HepG2 (cell line): Measurements from ENCODE around the gene OTX1. TPM values are rescaled to one million over a fixed set of nuclear protein-coding genes. Genes with fewer than 3 reads are reported as not detected.

Experiments used
- ATAC-seq: fragments of 200-7000 bp; cut with Tn5 transposase; 3 replicates; pipeline ENCODE4 v1.9.1; 2020; ENCODE audit warnings: mild to moderate bottlenecking, moderate library complexity
- BruUV-seq: library from RNA; stranded (reverse); fragments of 400-500 nt; replicated peaks from 2 replicates; lab custom pipeline; 2021; lab: Mats Ljungman, UMichigan
- CTCF ChIA-PET: fragments of 300-600 bp; formaldehyde crosslinking; extraction: SDS; loops from one replicate; lab custom pipeline; 2021; ENCODE audit warnings: low total read pairs, inconsistent platforms, low intra/inter-chr PET ratio; lab: Yijun Ruan, JAX
- POLR2A ChIA-PET: fragments of 350-600 bp; sonication (Branson Sonifier 250); formaldehyde crosslinking; loops from one replicate; lab custom pipeline; 2020; ENCODE audit warnings: antibody characterized with exemption, inconsistent platforms; lab: Yijun Ruan, JAX
- DNase-seq: peaks from one replicate; pipeline ENCODE4 v3.0.0-alpha.2; 2015; ENCODE audit warnings: low spot score
- FAIRE-seq: peaks from 3 replicates; lab custom pipeline; 2011; peaks lifted over from hg19 to GRCh38; lab: Jason Lieb, UNC
- H2AFZ ChIP-seq: one replicate; pipeline ENCODE4 v1.6.1; 2011; ENCODE audit warnings: low read length, inconsistent platforms
- H3K27ac ChIP-seq: fragments of 300-600 bp; 3 replicates; pipeline ENCODE4 v1.8.0; 2011; ENCODE audit warnings: mixed run types, mild to moderate bottlenecking, mixed read lengths, low read length, inconsistent platforms; ENCODE audit not compliant: insufficient read depth; ENCODE audit errors: extremely low read length
- H3K27me3 ChIP-seq, 2 experiments: fragments of 200-600 bp in 1 of 2; 2 replicates in 1 of 2; 3 replicates in 1 of 2; pipeline versions ENCODE4 v1.6.0 to v1.8.0; 2011; ENCODE audit warnings: low read length in 2 of 2, mild to moderate bottlenecking in 2 of 2, moderate library complexity in 2 of 2, inconsistent platforms in 1 of 2; ENCODE audit not compliant: insufficient read depth in 2 of 2, control insufficient read depth in 1 of 2
- H3K36me3 ChIP-seq, 2 experiments: fragments of 200-600 bp in 1 of 2; replicated peaks in 1 of 2; 2 replicates in 1 of 2; 3 replicates in 1 of 2; pipeline versions ENCODE4 v1.5.1 to v1.8.0; 2011; ENCODE audit warnings: low read length in 2 of 2, inconsistent platforms in 1 of 2; ENCODE audit not compliant: insufficient read depth in 2 of 2, control insufficient read depth in 1 of 2
- H3K4me1 ChIP-seq: 2 replicates; pipeline ENCODE4 v1.5.1; 2012; ENCODE audit warnings: low read length, inconsistent platforms; ENCODE audit not compliant: insufficient read depth
- H3K4me2 ChIP-seq: 2 replicates; pipeline ENCODE4 v1.6.0; 2011; ENCODE audit warnings: low read depth, low read length, inconsistent platforms
- H3K4me3 ChIP-seq, 3 experiments: fragments of 200-600 bp in 1 of 3; sonication (generic), shearing (Covaris generic) in 1 of 3; replicated peaks in 1 of 3; 2 replicates each; pipeline ENCODE4 v1.5.1; 2011 to 2016; ENCODE audit warnings: low read length in 3 of 3, inconsistent platforms in 2 of 3, low read depth in 2 of 3, mild to moderate bottlenecking in 2 of 3, control low read depth in 1 of 3, mixed read lengths in 1 of 3; ENCODE audit not compliant: insufficient read depth in 1 of 3
- H3K79me2 ChIP-seq: one replicate; pipeline ENCODE4 v1.6.1; 2011; ENCODE audit warnings: low read length, inconsistent platforms; ENCODE audit not compliant: insufficient read depth
- H3K9ac ChIP-seq: 2 replicates; pipeline ENCODE4 v1.6.0; 2011; ENCODE audit warnings: mild to moderate bottlenecking, low read depth, low read length, inconsistent platforms; ENCODE audit not compliant: insufficient read depth
- H3K9me3 ChIP-seq: 2 replicates; pipeline ENCODE4 v1.5.1; 2012; ENCODE audit warnings: mild to moderate bottlenecking, low read length
- H4K20me1 ChIP-seq: 2 replicates; pipeline ENCODE4 v1.6.0; 2011; ENCODE audit warnings: inconsistent platforms, mild to moderate bottlenecking, low read length, moderate library complexity; ENCODE audit not compliant: insufficient read depth
- EP300 ChIP-seq, 3 experiments: sonication (generic) in 1 of 3; formaldehyde crosslinking in 1 of 3; IDR thresholded peaks; 2 replicates each; pipeline versions ENCODE4 v1.5.1 to v1.6.1; 2011 to 2020; ENCODE audit warnings: low read depth in 2 of 3, low read length in 2 of 3, borderline replicate concordance in 1 of 3, improper control_type of control experiment in 1 of 3, mild to moderate bottlenecking in 1 of 3, missing genetic modification reagents in 1 of 3, moderate library complexity in 1 of 3
- KAT7 ChIP-seq: IDR thresholded peaks from 2 replicates; pipeline ENCODE4 v1.6.1; 2018; ENCODE audit warnings: borderline replicate concordance, missing compliant biosample characterization
- KLF6 ChIP-seq: IDR thresholded peaks from 2 replicates; pipeline ENCODE4 v1.8.0; 2016; ENCODE audit warnings: missing biosample characterization, missing genetic modification reagents
- MYC ChIP-seq: sonication (generic); formaldehyde crosslinking; IDR thresholded peaks from 2 replicates; pipeline ENCODE4 v1.9.0; 2021; ENCODE audit warnings: missing genetic modification reagents, borderline replicate concordance
- NKX3-1 ChIP-seq: sonication (generic); formaldehyde crosslinking; IDR thresholded peaks from 2 replicates; pipeline ENCODE4 v1.5.0; 2020; ENCODE audit warnings: missing genetic modification reagents
- ONECUT2 ChIP-seq: sonication (generic); formaldehyde crosslinking; IDR thresholded peaks from 2 replicates; pipeline ENCODE4 v1.4.0; 2020; ENCODE audit warnings: missing genetic modification reagents
- POLR2AphosphoS2 ChIP-seq: IDR thresholded peaks from 2 replicates; pipeline ENCODE4 v1.6.1; 2011; ENCODE audit warnings: low read depth, low read length, improper control_type of control experiment
- TARDBP ChIP-seq: sonication (generic); formaldehyde crosslinking; IDR thresholded peaks from 2 replicates; pipeline ENCODE4 v1.8.0; 2022; ENCODE audit warnings: mild to moderate bottlenecking, missing genetic modification reagents
- ZNF530 ChIP-seq: sonication (generic); formaldehyde crosslinking; IDR thresholded peaks from 2 replicates; pipeline ENCODE4 v1.5.0; 2020; ENCODE audit warnings: low read depth, mild to moderate bottlenecking, missing genetic modification reagents
- WGBS: methylation state at CpG from one replicate; pipeline ENCODE4 v1.1.6; 2017; ENCODE audit warnings: low lambda C conversion rate; 5-methylcytosine and 5-hydroxymethylcytosine counted together
- in situ Hi-C: cut with HindIII; loops from 2 replicates; pipeline ENCODE4 v1.10.0; 2017; ENCODE audit warnings: low pct_unique_long_range_greater_than_20kb; ENCODE audit not compliant: extremely low pct_ligation_motif_present
- intact Hi-C: fragments of 100-400 bp; cut with micrococcal nuclease; formaldehyde crosslinking; loops from one replicate; pipeline ENCODE4 v1.10.0; 2022; ENCODE audit not compliant: unreplicated experiment
- polyA plus RNA-seq, 8 experiments: library from polyadenylated mRNA; depleted of rRNA in 3 of 8; stranded (reverse) in 7 of 8; unstranded in 1 of 8; fragments of >200 nt; fragmentation: Illumina TruSeq in 4 of 8; extraction: Trizol in 4 of 8; gene quantifications; 2 replicates each; pipeline versions ENCODE4 v1.2.1 to v1.2.3, GENCODE V29; 2011 to 2016; ENCODE audit warnings: low read depth in 4 of 8, missing spikeins in 1 of 8, mixed read lengths in 1 of 8; ENCODE audit not compliant: insufficient read depth in 1 of 8
- total RNA-seq, 5 experiments: library from RNA; depleted of rRNA; stranded (reverse); fragments of >200 nt; fragmentation: Illumina TruSeq; extraction: Trizol; gene quantifications; 2 replicates each; pipeline ENCODE4 v1.2.3, GENCODE V29; 2016; ENCODE audit warnings: low read depth in 1 of 5
- TF ChIP-seq, protein P1 (sequence below): sonication (generic); formaldehyde crosslinking; IDR thresholded peaks from 2 replicates; pipeline ENCODE4 v1.5.0; 2020; ENCODE audit warnings: mild to moderate bottlenecking, missing genetic modification reagents, borderline replicate concordance
- TF ChIP-seq, protein P2 (sequence below): sonication (generic); formaldehyde crosslinking; IDR thresholded peaks from 2 replicates; pipeline ENCODE4 v1.4.0; 2020; ENCODE audit warnings: missing genetic modification reagents, mild to moderate bottlenecking, borderline replicate concordance
- TF ChIP-seq, protein P3 (sequence below): sonication (generic); formaldehyde crosslinking; IDR thresholded peaks from 2 replicates; pipeline ENCODE4 v1.5.0; 2020; ENCODE audit warnings: missing genetic modification reagents

Gene OTX1
- total and polyA plus RNA-seq, 2 of the 13 experiments (the other 11 are each of a cell fraction or from before 2014, with no cell fraction given): 1.0 to 5.0 TPM

DNA sequence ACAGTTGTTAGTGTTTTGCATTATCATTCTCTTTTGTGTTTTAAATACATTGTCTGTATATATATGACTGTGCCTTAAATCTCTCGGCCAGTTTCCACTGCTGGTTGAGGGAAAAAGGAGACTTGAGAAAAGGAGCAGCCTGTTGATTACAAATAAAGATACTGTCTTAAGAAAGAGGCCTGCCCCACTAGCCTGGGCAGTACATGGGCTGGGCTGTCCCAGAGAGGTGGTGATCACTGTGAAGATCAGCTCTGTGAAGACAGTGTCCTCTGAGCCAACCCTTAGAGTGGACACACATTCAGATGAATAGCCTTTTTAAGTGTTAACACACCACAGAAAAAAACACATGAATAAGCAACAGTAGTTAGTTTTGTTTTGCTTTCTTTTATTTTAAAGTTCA, 10.0 kb upstream of the OTX1 start:
- no peak for DNase-seq
- in situ Hi-C loops: no loop called here
- intact Hi-C loops: no loop called here
- no TSS peak for BruUV-seq
- H3K4me1 ChIP-seq: no peaks in the 10 kb centered on the region
- H3K9me3 ChIP-seq: no peaks in the 10 kb centered on the region
- no peak overlapping the region for H2AFZ ChIP-seq
- no peak overlapping the region for H3K27ac ChIP-seq
- H3K27me3 ChIP-seq: no peaks in the 10 kb centered on the region
- H3K79me2 ChIP-seq: no peaks in the 10 kb centered on the region
- no peak overlapping the region for H3K9ac ChIP-seq
- CTCF ChIA-PET: no interaction called here
- FAIRE-seq: no peak
- no peak overlapping the region for H3K4me2 ChIP-seq
- no peaks in the 10 kb centered on the region for H4K20me1 ChIP-seq
- 95% methylated on average over 1 of the region's 1 CpG for WGBS
- POLR2A ChIA-PET: interaction anchor here (1.4 kb wide), 1 partner anchor 10 kb away, joined by 5 read pairs; no protein-coding TSS in a partner anchor
- ATAC-seq: peak; percentile 69
- peaks cover 12 to 41% of the 10 kb centered on the region in 2 experiments for H3K36me3 ChIP-seq
- H3K4me3 ChIP-seq: no peak overlapping the region
- TF ChIP-seq, protein P1, sequence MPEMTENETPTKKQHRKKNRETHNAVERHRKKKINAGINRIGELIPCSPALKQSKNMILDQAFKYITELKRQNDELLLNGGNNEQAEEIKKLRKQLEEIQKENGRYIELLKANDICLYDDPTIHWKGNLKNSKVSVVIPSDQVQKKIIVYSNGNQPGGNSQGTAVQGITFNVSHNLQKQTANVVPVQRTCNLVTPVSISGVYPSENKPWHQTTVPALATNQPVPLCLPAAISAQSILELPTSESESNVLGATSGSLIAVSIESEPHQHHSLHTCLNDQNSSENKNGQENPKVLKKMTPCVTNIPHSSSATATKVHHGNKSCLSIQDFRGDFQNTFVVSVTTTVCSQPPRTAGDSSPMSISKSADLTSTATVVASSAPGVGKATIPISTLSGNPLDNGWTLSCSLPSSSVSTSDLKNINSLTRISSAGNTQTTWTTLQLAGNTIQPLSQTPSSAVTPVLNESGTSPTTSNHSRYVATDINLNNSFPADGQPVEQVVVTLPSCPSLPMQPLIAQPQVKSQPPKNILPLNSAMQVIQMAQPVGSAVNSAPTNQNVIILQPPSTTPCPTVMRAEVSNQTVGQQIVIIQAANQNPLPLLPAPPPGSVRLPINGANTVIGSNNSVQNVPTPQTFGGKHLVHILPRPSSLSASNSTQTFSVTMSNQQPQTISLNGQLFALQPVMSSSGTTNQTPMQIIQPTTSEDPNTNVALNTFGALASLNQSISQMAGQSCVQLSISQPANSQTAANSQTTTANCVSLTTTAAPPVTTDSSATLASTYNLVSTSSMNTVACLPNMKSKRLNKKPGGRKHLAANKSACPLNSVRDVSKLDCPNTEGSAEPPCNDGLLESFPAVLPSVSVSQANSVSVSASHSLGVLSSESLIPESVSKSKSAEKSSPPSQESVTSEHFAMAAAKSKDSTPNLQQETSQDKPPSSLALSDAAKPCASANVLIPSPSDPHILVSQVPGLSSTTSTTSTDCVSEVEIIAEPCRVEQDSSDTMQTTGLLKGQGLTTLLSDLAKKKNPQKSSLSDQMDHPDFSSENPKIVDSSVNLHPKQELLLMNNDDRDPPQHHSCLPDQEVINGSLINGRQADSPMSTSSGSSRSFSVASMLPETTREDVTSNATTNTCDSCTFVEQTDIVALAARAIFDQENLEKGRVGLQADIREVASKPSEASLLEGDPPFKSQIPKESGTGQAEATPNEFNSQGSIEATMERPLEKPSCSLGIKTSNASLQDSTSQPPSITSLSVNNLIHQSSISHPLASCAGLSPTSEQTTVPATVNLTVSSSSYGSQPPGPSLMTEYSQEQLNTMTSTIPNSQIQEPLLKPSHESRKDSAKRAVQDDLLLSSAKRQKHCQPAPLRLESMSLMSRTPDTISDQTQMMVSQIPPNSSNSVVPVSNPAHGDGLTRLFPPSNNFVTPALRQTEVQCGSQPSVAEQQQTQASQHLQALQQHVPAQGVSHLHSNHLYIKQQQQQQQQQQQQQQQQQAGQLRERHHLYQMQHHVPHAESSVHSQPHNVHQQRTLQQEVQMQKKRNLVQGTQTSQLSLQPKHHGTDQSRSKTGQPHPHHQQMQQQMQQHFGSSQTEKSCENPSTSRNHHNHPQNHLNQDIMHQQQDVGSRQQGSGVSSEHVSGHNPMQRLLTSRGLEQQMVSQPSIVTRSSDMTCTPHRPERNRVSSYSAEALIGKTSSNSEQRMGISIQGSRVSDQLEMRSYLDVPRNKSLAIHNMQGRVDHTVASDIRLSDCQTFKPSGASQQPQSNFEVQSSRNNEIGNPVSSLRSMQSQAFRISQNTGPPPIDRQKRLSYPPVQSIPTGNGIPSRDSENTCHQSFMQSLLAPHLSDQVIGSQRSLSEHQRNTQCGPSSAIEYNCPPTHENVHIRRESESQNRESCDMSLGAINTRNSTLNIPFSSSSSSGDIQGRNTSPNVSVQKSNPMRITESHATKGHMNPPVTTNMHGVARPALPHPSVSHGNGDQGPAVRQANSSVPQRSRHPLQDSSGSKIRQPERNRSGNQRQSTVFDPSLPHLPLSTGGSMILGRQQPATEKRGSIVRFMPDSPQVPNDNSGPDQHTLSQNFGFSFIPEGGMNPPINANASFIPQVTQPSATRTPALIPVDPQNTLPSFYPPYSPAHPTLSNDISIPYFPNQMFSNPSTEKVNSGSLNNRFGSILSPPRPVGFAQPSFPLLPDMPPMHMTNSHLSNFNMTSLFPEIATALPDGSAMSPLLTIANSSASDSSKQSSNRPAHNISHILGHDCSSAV: no peak
- no peak for TF ChIP-seq TARDBP (CRISPR knock-in tag)
- no peak for TF ChIP-seq KLF6 (CRISPR knock-in tag)
- no peak for TF ChIP-seq ZNF530
- TF ChIP-seq, protein P2, sequence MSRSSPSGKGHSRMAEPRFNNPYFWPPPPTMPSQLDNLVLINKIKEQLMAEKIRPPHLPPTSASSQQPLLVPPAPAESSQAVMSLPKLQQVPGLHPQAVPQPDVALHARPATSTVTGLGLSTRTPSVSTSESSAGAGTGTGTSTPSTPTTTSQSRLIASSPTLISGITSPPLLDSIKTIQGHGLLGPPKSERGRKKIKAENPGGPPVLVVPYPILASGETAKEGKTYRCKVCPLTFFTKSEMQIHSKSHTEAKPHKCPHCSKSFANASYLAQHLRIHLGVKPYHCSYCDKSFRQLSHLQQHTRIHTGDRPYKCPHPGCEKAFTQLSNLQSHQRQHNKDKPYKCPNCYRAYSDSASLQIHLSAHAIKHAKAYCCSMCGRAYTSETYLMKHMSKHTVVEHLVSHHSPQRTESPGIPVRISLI (CRISPR knock-in tag): no peak
- no peak for TF ChIP-seq NKX3-1 (CRISPR knock-in tag)
- no peak for TF ChIP-seq MYC (CRISPR knock-in tag)
- no peak for TF ChIP-seq EP300 (IDR thresholded peaks at IDR 0.05; ENCODE audit: low read depth in 2 of 2, low read length in 2 of 2)
- TF ChIP-seq EP300 (CRISPR knock-in tag; IDR thresholded peaks at IDR 0.05; ENCODE audit: borderline replicate concordance): no peak
- TF ChIP-seq KAT7 (CRISPR knock-in tag): no peak
- no peak for TF ChIP-seq POLR2AphosphoS2
- no peak for TF ChIP-seq ONECUT2
- TF ChIP-seq, protein P3, sequence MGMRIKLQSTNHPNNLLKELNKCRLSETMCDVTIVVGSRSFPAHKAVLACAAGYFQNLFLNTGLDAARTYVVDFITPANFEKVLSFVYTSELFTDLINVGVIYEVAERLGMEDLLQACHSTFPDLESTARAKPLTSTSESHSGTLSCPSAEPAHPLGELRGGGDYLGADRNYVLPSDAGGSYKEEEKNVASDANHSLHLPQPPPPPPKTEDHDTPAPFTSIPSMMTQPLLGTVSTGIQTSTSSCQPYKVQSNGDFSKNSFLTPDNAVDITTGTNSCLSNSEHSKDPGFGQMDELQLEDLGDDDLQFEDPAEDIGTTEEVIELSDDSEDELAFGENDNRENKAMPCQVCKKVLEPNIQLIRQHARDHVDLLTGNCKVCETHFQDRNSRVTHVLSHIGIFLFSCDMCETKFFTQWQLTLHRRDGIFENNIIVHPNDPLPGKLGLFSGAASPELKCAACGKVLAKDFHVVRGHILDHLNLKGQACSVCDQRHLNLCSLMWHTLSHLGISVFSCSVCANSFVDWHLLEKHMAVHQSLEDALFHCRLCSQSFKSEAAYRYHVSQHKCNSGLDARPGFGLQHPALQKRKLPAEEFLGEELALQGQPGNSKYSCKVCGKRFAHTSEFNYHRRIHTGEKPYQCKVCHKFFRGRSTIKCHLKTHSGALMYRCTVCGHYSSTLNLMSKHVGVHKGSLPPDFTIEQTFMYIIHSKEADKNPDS (CRISPR knock-in tag): no peak
